ENCODE measurements around the gene CHRND. TPM values are rescaled to one million over a fixed set of nuclear protein-coding genes. Genes with fewer than 3 reads are reported as not detected.

Gene CHRND
- total RNA-seq: 2.7 TPM in 1 of 2 replicates, not detected in the other

DNA sequence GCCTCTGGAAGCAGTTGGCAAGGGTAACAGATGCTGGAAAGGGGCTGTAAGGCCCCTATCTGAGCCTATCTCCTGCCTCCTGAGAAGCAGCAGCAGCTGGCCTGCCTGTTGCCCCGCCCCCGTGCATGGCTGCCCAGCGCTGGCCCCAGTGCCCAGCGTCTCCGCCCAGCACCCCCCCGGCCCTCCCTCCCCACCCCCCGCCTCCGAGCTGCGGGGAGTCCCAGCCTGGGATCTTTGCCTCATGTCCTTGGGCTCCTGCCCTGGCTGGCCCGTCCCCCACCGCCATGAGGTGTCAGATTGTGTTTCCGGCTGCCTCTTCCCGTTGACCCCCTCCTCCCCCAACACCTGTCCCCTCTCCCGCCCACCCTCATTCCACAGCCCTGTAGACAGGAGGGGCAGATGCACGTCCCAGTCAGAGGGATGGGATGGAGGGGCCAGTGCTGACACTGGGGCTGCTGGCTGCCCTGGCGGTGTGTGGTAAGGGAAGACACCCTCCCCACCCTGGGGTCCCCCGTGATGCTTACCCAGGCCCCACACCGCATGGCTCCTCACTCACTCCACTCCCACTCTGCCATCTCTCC lies at the start of gene CHRND:
Gene CHRND, plus strand, starts transcription at position 370 of the 581 bp plus-strand sequence. Its CDS starts 56 bp downstream, at position 426.

DNA sequence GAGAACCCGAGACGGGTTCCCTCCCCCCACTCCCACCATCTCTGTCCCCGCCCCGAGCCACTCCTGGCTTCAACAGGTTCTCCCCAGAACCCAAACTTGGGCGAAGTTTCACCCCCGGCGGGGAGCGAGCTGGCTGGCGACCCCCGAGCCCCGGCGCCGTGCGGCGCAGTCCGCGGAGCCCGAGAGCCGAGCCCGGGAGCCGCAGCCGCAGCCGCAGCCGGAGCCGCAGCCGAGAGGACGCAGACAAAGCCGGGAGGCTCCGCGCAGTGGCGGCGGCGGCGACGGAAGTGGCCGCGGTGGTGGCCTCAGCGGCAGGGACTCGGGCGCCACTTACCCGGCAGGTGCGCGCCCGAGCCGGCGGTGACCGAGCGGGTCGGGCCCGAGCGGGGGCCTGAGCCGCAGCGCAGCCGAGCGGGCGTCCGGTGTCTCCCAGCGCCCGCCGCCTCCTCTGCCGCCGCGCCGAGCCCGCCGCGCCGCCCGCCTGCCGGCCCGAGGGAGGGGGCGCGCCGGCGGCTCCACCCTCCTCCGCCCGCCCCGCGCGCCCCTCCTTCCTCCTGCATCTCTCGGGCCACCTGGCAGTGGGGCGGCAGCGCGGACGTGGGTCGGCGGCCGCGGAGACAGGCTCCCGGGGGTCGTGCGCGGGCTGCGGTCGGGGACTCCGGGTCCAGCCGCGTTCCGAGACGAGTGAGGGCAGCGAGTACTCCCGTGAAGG lies 38.4 kb upstream of the CHRND start, which contains the start of gene ECEL1:
Gene ECEL1, minus strand, starts transcription at position 450 of the 712 bp plus-strand sequence. CDS start 1,181 bp downstream, outside the sequence.

DNA sequence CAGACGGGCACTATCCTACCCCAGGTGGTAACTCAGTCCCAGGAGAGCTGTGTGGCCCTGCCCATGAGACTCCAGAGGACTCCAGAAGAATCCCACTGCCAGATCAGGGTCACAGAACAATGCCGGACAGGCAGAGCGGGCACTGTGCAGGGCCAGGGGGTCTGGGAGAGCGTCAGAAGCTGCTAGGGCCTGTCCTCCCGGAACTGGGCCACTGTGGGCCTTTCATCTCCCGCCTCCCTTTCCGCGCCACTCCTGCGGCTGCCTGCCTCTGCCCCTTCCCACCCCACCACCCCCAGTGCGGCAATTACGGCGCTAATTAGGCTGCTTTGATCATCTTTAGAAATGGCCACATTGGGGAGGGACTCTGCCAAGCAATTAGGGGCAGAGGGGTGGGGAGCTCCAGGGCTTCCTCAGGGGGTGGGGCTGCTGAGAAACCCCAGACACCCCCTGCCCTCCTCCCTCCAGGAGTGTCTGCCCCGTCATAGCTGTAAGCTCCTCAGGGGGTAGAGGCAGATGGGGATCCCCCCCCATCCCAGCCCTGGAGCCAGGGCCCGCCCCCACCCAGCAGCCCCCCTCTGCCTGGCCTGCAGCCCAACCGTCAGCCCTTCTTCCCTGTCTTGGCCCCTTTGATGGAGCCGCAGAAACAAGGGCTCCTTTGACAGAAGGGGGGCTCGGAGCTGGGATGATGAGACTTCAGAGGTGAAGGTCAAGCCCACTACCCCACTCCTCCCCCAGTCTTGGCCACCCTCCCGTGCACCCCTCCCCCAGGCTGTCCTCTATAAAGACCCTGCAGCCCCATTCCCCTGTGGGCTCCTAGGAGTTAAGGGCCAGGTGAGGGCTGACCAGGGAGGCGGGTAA lies 6.2 kb upstream of the CHRND start, which contains the start of gene PRSS56:
Gene PRSS56, plus strand, starts transcription at position 808 of the 858 bp plus-strand sequence. CDS start 211 bp downstream, outside the sequence.

DNA sequence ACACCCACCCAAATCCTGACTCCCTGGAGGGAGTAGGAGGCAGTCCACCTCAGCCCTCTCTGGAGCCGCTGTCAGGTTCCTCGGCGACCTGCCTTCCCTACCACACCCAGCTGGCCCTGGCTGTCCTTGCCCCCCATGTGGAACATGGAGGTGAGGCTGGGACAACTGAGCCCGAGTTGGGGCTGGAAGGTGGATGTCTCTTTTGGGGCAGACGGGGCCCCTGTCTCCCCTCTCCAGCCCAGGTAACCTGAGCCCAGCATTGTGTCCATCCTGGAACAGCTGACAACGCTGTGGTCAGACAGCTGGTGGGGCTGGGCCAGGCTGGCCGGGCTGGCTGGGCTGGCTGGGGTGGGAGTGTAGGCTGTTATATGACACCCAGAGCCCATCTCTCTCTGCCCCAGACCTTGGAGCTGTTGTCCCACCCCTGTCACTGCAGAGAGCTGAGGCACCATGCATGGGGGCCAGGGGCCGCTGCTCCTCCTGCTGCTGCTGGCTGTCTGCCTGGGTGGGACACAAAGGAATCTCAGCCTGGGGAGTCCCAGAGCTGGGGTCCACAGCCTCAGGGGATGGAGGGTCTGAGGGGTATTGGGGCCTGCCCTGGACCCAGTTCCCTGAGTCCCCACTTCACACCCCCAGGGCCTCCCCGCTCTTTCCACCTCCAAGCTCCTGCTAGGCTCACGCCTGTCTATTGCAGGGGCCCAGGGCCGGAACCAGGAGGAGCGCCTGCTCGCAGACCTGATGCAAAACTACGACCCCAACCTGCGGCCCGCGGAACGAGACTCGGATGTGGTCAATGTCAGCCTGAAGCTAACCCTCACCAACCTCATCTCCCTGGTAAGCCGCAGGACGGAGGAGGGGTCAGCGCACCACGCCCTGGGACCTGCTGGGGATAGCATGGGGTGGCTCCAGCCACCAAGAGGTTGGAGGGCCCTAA lies 13.6 kb downstream of the CHRND start, which contains the start of gene CHRNG:
Gene CHRNG, plus strand, starts transcription at position 395 of the 934 bp plus-strand sequence. Its CDS starts 56 bp downstream, at position 451.

DNA sequence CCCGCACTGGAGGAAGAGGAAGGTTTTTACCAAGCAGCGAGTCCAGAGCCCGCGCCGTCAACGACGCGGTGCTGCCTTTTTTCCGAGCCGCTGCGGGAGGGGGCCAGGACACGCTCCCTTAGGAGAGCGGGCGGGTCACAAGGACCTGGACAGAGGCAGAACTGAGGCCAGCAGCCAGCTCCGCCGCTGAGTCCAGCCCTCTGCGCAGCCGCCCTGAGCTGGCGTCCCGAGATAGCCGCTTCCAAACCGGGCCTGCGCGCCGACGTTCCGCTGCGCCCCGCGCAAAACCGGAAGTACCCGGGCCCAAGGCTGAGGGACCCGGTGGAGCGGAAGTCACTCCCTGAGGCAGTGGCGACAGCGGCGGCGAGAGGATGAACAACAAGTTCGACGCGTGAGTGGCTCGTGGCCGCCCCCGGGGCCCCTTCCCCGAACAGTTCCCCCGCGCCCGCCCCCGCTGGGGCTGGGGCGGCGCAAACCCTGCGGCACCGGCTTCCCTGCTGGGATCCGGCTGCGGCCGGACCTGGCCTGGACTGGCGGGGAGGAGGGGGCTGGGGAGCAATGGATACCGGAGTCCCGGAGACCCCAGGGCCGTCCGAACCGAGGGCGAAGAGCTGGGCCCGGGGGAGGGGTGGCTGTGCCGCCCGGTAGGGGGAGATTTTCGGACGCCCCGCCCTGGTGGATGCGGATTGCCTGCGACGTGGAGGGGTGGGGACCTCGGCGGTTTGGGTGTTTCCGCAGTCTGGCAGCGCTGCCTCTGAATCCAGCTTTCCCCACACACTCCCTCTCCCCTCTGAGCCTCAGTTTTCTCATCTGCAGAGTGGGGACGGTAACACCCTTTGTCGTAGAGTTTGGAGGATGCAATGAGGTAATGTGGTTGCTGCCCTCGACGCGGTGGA lies 24.6 kb downstream of the CHRND start, which contains the start of the genes EIF4E2 and TIGD1:
Gene EIF4E2, plus strand, starts transcription at position 336 of the 896 bp plus-strand sequence. Its CDS starts 36 bp downstream, at position 372.
Gene TIGD1, minus strand, starts transcription at position 204 of the 896 bp plus-strand sequence. CDS start 675 bp downstream, outside the sequence.

Other genes with a start within 250 kb of the CHRND start
- gene ALPP, start 147.4 kb upstream of the CHRND start, total RNA-seq: not detected in 2 replicates
- gene ALPG, start 119.3 kb upstream of the CHRND start, total RNA-seq: not detected in 2 replicates
- gene ALPI, start 70.0 kb upstream of the CHRND start, total RNA-seq: not detected in 2 replicates
- gene ECEL1, start 38.3 kb upstream of the CHRND start, total RNA-seq: not detected in 2 replicates
- gene PRSS56, start 5.8 kb upstream of the CHRND start, total RNA-seq: 0.48 TPM in 1 of 2 replicates, not detected in the other
- gene CHRNG, start 13.5 kb downstream of the CHRND start, total RNA-seq: 3.3 TPM in 1 of 2 replicates, not detected in the other
- gene TIGD1, start 24.4 kb downstream of the CHRND start, total RNA-seq: 1.9 and 5.2 TPM in 2 replicates
- 52.2 and 72.9 TPM in 2 replicates for gene EIF4E2, start 24.5 kb downstream of the CHRND start, total RNA-seq
- gene EFHD1, start 107.4 kb downstream of the CHRND start, total RNA-seq: 0.40 and 2.2 TPM in 2 replicates
- 23.3 and 32.8 TPM in 2 replicates for gene GIGYF2, start 171.2 kb downstream of the CHRND start, total RNA-seq